ENCODE results near the gene CFAP54.

DNA sequence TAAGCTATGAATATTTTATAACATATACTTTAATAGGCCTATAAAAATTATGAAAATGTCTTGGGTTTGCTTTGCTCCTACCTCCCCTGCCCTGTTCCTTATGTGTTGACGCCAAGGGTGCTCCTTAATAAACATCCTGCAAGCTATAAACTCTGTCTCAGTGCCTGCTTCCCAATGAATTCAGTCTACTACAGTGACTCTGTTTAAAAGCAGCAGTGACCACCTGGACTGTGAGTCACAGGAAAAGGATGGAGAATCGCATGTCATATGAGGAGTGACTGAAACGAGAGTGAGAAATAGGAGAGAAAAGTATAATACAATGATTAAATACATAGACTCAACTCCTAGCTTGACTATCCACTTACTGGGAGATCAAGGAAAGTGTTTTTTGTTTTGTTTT lies 41.1 kb upstream of the CFAP54 start:
- TF ChIP-seq, protein P1, sequence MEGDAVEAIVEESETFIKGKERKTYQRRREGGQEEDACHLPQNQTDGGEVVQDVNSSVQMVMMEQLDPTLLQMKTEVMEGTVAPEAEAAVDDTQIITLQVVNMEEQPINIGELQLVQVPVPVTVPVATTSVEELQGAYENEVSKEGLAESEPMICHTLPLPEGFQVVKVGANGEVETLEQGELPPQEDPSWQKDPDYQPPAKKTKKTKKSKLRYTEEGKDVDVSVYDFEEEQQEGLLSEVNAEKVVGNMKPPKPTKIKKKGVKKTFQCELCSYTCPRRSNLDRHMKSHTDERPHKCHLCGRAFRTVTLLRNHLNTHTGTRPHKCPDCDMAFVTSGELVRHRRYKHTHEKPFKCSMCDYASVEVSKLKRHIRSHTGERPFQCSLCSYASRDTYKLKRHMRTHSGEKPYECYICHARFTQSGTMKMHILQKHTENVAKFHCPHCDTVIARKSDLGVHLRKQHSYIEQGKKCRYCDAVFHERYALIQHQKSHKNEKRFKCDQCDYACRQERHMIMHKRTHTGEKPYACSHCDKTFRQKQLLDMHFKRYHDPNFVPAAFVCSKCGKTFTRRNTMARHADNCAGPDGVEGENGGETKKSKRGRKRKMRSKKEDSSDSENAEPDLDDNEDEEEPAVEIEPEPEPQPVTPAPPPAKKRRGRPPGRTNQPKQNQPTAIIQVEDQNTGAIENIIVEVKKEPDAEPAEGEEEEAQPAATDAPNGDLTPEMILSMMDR (IDR thresholded peaks at IDR 0.05) = no peak
- TF ChIP-seq, protein P2, sequence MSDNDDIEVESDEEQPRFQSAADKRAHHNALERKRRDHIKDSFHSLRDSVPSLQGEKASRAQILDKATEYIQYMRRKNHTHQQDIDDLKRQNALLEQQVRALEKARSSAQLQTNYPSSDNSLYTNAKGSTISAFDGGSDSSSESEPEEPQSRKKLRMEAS (IDR thresholded peaks at IDR 0.05) = no peak
- TF ChIP-seq POLR2AphosphoS2 (conservative IDR thresholded peaks at IDR 0.05; ENCODE audit: low read length) = no peak
- TF ChIP-seq, protein P3, sequence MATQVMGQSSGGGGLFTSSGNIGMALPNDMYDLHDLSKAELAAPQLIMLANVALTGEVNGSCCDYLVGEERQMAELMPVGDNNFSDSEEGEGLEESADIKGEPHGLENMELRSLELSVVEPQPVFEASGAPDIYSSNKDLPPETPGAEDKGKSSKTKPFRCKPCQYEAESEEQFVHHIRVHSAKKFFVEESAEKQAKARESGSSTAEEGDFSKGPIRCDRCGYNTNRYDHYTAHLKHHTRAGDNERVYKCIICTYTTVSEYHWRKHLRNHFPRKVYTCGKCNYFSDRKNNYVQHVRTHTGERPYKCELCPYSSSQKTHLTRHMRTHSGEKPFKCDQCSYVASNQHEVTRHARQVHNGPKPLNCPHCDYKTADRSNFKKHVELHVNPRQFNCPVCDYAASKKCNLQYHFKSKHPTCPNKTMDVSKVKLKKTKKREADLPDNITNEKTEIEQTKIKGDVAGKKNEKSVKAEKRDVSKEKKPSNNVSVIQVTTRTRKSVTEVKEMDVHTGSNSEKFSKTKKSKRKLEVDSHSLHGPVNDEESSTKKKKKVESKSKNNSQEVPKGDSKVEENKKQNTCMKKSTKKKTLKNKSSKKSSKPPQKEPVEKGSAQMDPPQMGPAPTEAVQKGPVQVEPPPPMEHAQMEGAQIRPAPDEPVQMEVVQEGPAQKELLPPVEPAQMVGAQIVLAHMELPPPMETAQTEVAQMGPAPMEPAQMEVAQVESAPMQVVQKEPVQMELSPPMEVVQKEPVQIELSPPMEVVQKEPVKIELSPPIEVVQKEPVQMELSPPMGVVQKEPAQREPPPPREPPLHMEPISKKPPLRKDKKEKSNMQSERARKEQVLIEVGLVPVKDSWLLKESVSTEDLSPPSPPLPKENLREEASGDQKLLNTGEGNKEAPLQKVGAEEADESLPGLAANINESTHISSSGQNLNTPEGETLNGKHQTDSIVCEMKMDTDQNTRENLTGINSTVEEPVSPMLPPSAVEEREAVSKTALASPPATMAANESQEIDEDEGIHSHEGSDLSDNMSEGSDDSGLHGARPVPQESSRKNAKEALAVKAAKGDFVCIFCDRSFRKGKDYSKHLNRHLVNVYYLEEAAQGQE (IDR thresholded peaks at IDR 0.05) = no peak
- TF ChIP-seq KDM5A (IDR thresholded peaks at IDR 0.05) = no peak
- TF ChIP-seq EP300 (IDR thresholded peaks at IDR 0.05) = no peak
- TF ChIP-seq HDAC2 (IDR thresholded peaks at IDR 0.05) = no peak
- no peak for TF ChIP-seq JUN (IDR thresholded peaks at IDR 0.05)
- TF ChIP-seq BHLHE40 (IDR thresholded peaks at IDR 0.05; ENCODE audit: low read depth, low read length) = no peak
- TF ChIP-seq MAFK (IDR thresholded peaks at IDR 0.05; ENCODE audit: partially characterized antibody) = no peak
- TF ChIP-seq HOXB5 (CRISPR knock-in tag; IDR thresholded peaks at IDR 0.05) = no peak
- no peak for TF ChIP-seq RCOR1 (IDR thresholded peaks at IDR 0.05; ENCODE audit: low read depth, low read length)
- TF ChIP-seq, protein P4, sequence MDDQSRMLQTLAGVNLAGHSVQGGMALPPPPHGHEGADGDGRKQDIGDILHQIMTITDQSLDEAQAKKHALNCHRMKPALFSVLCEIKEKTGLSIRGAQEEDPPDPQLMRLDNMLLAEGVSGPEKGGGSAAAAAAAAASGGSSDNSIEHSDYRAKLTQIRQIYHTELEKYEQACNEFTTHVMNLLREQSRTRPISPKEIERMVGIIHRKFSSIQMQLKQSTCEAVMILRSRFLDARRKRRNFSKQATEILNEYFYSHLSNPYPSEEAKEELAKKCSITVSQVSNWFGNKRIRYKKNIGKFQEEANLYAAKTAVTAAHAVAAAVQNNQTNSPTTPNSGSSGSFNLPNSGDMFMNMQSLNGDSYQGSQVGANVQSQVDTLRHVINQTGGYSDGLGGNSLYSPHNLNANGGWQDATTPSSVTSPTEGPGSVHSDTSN (IDR thresholded peaks at IDR 0.05) = no peak
- TF ChIP-seq RFX5 (IDR thresholded peaks at IDR 0.05) = no peak
